HepG2 (cell line): ENCODE data around the gene MYL6B. TPM values are rescaled to one million over a fixed set of nuclear protein-coding genes. Genes with fewer than 3 reads are reported as not detected.

ENCODE experiments used
- AGO2 ChIP-seq: fragments of 200-400 bp; formaldehyde crosslinking; optimal IDR thresholded peaks from 2 replicates; pipeline ENCODE3; 2017; ENCODE audit warnings: mild to moderate bottlenecking, low read depth, low read length, moderate library complexity
- ARID5B ChIP-seq: IDR thresholded peaks from 2 replicates; pipeline ENCODE4 v1.4.0; 2020; ENCODE audit warnings: mild to moderate bottlenecking, missing genetic modification reagents
- ATRX ChIP-seq: sonication (generic); formaldehyde crosslinking; IDR thresholded peaks from 2 replicates; pipeline ENCODE4 v1.4.0; 2020; ENCODE audit warnings: missing genetic modification reagents, borderline replicate concordance
- CHD4 ChIP-seq: fragments of 200-600 bp; sonication (generic); IDR thresholded peaks from 2 replicates; pipeline ENCODE4 v1.7.0; 2017; ENCODE audit warnings: mild to moderate bottlenecking, low read length, borderline replicate concordance
- DPF2 ChIP-seq: sonication (generic); formaldehyde crosslinking; IDR thresholded peaks from 2 replicates; pipeline ENCODE4 v1.4.0; 2020; ENCODE audit warnings: mild to moderate bottlenecking, low read depth, missing genetic modification reagents, borderline replicate concordance
- FOXJ3 ChIP-seq: sonication (generic); formaldehyde crosslinking; IDR thresholded peaks from 2 replicates; pipeline ENCODE4 v1.4.0; 2020; ENCODE audit warnings: missing genetic modification reagents, mild to moderate bottlenecking, borderline replicate concordance
- FOXK1 ChIP-seq: sonication (generic); formaldehyde crosslinking; IDR thresholded peaks from 2 replicates; pipeline ENCODE4 v1.4.0; 2020; ENCODE audit warnings: low read depth, missing genetic modification reagents, borderline replicate concordance
- HMGA1 ChIP-seq: sonication (generic); formaldehyde crosslinking; conservative IDR thresholded peaks from 2 replicates; pipeline ENCODE4 v1.4.0; 2020; ENCODE audit warnings: missing genetic modification reagents
- KLF11 ChIP-seq: IDR thresholded peaks from 2 replicates; pipeline ENCODE4 v1.6.1; 2016; ENCODE audit warnings: missing compliant biosample characterization
- MTF2 ChIP-seq: sonication (generic); formaldehyde crosslinking; IDR thresholded peaks from 2 replicates; pipeline ENCODE4 v1.5.0; 2020; ENCODE audit warnings: missing genetic modification reagents, borderline replicate concordance
- MXD1 ChIP-seq: sonication (generic); formaldehyde crosslinking; IDR thresholded peaks from 2 replicates; pipeline ENCODE4 v1.4.0; 2020; ENCODE audit warnings: mild to moderate bottlenecking, missing genetic modification reagents
- NFKB2 ChIP-seq: sonication (generic); formaldehyde crosslinking; IDR thresholded peaks from 2 replicates; pipeline ENCODE4 v1.4.0; 2020; ENCODE audit warnings: missing genetic modification reagents, borderline replicate concordance
- ONECUT2 ChIP-seq: sonication (generic); formaldehyde crosslinking; IDR thresholded peaks from 2 replicates; pipeline ENCODE4 v1.4.0; 2020; ENCODE audit warnings: missing genetic modification reagents
- PAF1 ChIP-seq: IDR thresholded peaks from 2 replicates; pipeline ENCODE4 v1.6.1; 2016; ENCODE audit warnings: missing genetic modification reagents, missing compliant biosample characterization
- SP140L ChIP-seq: sonication (generic); formaldehyde crosslinking; IDR thresholded peaks from 2 replicates; pipeline ENCODE4 v1.4.0; 2020; ENCODE audit warnings: missing genetic modification reagents, borderline replicate concordance
- TCF7L2 ChIP-seq: IDR thresholded peaks from 2 replicates; pipeline ENCODE4 v1.6.1; 2011; ENCODE audit warnings: mild to moderate bottlenecking, low read depth, low read length, moderate library complexity
- ZBTB1 ChIP-seq: sonication (generic); formaldehyde crosslinking; IDR thresholded peaks from 2 replicates; pipeline ENCODE4 v1.4.0; 2020; ENCODE audit warnings: missing genetic modification reagents, borderline replicate concordance
- ZFYVE20 ChIP-seq: sonication (generic); formaldehyde crosslinking; IDR thresholded peaks from 2 replicates; pipeline ENCODE4 v1.8.0; 2023; ENCODE audit warnings: low read depth, mild to moderate bottlenecking, moderate library complexity, missing genetic modification reagents, borderline replicate concordance
- ZMAT3 ChIP-seq: sonication (generic); formaldehyde crosslinking; conservative IDR thresholded peaks from 2 replicates; pipeline ENCODE4 v1.7.0; 2021; ENCODE audit warnings: missing genetic modification reagents
- ZNF138 ChIP-seq: sonication (generic); formaldehyde crosslinking; IDR thresholded peaks from 2 replicates; pipeline ENCODE4 v1.5.0; 2020; ENCODE audit warnings: mild to moderate bottlenecking, low read depth, missing genetic modification reagents
- ZNF143 ChIP-seq: sonication (generic); formaldehyde crosslinking; IDR thresholded peaks from 2 replicates; pipeline ENCODE4 v1.4.0; 2020; ENCODE audit warnings: missing genetic modification reagents
- ZNF20 ChIP-seq: sonication (generic); formaldehyde crosslinking; IDR thresholded peaks from 2 replicates; pipeline ENCODE4 v1.4.0; 2020; ENCODE audit warnings: mild to moderate bottlenecking, moderate library complexity, missing genetic modification reagents
- ZNF329 ChIP-seq: sonication (generic); formaldehyde crosslinking; IDR thresholded peaks from 2 replicates; pipeline ENCODE4 v1.9.0; 2021; ENCODE audit warnings: low read depth, mild to moderate bottlenecking, missing genetic modification reagents
- ZNF430 ChIP-seq: sonication (generic); formaldehyde crosslinking; IDR thresholded peaks from 2 replicates; pipeline ENCODE4 v1.9.0; 2021; ENCODE audit warnings: mild to moderate bottlenecking, missing genetic modification reagents
- ZNF543 ChIP-seq: sonication (generic); formaldehyde crosslinking; IDR thresholded peaks from 2 replicates; pipeline ENCODE4 v1.4.0; 2020; ENCODE audit warnings: mild to moderate bottlenecking, missing genetic modification reagents
- ZNF547 ChIP-seq: sonication (generic); formaldehyde crosslinking; IDR thresholded peaks from 2 replicates; pipeline ENCODE4 v1.5.1; 2020; ENCODE audit warnings: mild to moderate bottlenecking, missing genetic modification reagents
- ZNF619 ChIP-seq: sonication (generic); formaldehyde crosslinking; IDR thresholded peaks from 2 replicates; pipeline ENCODE4 v1.4.0; 2020; ENCODE audit warnings: mild to moderate bottlenecking, missing genetic modification reagents
- ZNF652 ChIP-seq: IDR thresholded peaks from 2 replicates; pipeline ENCODE4 v1.6.1; 2016; ENCODE audit warnings: low read depth, borderline replicate concordance
- ZSCAN31 ChIP-seq: sonication (generic); formaldehyde crosslinking; IDR thresholded peaks from 2 replicates; pipeline ENCODE4 v1.5.0; 2020; ENCODE audit warnings: low read depth, mild to moderate bottlenecking, missing genetic modification reagents
- polyA plus RNA-seq, 8 experiments: library from polyadenylated mRNA; depleted of rRNA in 3 of 8; stranded (reverse) in 7 of 8; unstranded in 1 of 8; fragments of >200 nt; fragmentation: Illumina TruSeq in 4 of 8; extraction: Trizol in 4 of 8; gene quantifications; 2 replicates each; pipeline versions ENCODE4 v1.2.1 to v1.2.3, GENCODE V29; 2011 to 2016; ENCODE audit warnings: low read depth in 4 of 8, missing spikeins in 1 of 8, mixed read lengths in 1 of 8; ENCODE audit not compliant: insufficient read depth in 1 of 8
- total RNA-seq, 5 experiments: library from RNA; depleted of rRNA; stranded (reverse); fragments of >200 nt; fragmentation: Illumina TruSeq; extraction: Trizol; gene quantifications; 2 replicates each; pipeline ENCODE4 v1.2.3, GENCODE V29; 2016; ENCODE audit warnings: low read depth in 1 of 5

The MYL6B gene
- total and polyA plus RNA-seq, 2 of the 13 experiments (the other 11 are each of a cell fraction or from before 2014, with no cell fraction given) = 75.7 to 88.7 TPM

GRCh38 chr12:56127888-56128669 is 24.3 kb upstream of the MYL6B start, which contains the start of gene ESYT1 (continued):
- TF ChIP-seq KLF11 (CRISPR knock-in tag) (no peak; the same call in 1 of the 2 replicates), ZNF138 (CRISPR knock-in tag) (no peak), TCF7L2 (no peak), FOXK1 (CRISPR knock-in tag) (no peak; the same call in 1 of the 2 replicates), ONECUT2 (CRISPR knock-in tag) (no peak), AGO2 (peak; percentile 73), DPF2 (CRISPR knock-in tag) (no peak), ZNF329 (CRISPR knock-in tag) (no peak), SP140L (no peak), PAF1 (CRISPR knock-in tag) (no peak), FOXJ3 (CRISPR knock-in tag) (no peak), MXD1 (CRISPR knock-in tag) (no peak), ZNF543 (CRISPR knock-in tag) (peak; percentile 65), ZBTB1 (CRISPR knock-in tag) (no peak), ZNF547 (peak; percentile 73; the same call in 1 of the 2 replicates), ZNF143 (no peak), ZSCAN31 (CRISPR knock-in tag) (no peak), HMGA1 (CRISPR knock-in tag) (no peak), ARID5B (CRISPR knock-in tag) (peak; percentile 46; the same call in 1 of the 2 replicates), ZNF20 (CRISPR knock-in tag) (no peak), ATRX (CRISPR knock-in tag) (no peak), ZMAT3 (CRISPR knock-in tag) (peak; percentile 77), NFKB2 (peak; percentile 46; the same call in 1 of the 2 replicates), MTF2 (no peak), ZNF652 (CRISPR knock-in tag) (no peak), ZNF619 (CRISPR knock-in tag) (no peak), CHD4 (no peak), ZNF430 (CRISPR knock-in tag) (0 out of 2 replicates have a peak, but pooled peaks have one; percentile 51), ZFYVE20 (CRISPR knock-in tag) (no peak)
